DMS 273 (cell line): ENCODE results near the gene TARDBP.
"Not testable (repeated sequence)": the region's sequence is repeated elsewhere in the genome, so short reads cannot be mapped to it uniquely, and the experiment has no call there.

ENCODE experiments used
- DNase-seq: peaks from one replicate; lab custom pipeline; 2025; ENCODE audit not compliant: unreplicated experiment; lab: John Stamatoyannopoulos, UW

TARDBP gene

DNA sequence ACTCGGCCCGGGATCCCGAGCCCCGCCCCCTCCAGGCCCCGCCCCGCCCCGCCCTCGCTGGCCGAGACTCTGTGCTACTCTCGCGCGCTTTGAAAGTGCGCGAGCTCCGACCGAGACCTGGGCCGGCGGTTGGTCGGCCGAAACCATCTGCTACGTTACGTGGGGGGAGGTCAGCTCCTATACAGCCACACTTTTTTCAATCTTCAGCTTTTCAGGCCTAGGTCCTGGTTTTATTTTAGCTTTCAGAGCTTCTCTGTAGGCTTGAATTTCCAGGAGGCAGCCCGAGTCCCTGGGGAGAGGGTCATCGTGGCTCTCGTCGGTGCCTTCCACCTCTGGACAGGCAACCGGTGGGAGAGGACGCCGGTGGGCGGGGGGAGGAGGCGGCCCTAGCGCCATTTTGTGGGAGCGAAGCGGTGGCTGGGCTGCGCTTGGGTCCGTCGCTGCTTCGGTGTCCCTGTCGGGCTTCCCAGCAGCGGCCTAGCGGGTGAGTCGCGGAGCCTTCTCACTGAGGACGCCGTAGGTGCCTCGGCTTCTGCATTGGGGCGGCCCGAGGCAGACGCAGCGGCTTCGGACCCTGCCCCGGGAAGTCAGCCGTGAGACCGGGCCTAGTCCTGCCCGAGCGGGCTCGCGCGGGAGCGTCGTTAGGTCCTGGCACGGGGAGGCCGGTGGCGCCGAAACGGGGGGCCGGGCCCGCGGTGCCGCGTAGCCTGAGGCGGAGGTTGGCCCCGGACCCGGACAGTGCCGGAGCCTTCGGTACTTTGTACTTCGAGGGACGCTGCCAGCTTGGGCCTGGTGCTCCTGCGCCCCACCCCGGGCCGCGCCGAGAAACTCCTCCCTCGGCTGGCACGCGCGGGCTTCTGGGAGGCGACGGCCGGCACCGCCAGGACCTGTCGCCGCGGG is at the start of gene TARDBP:
TARDBP (plus strand) TSS at position 395 of the 900 bp plus-strand sequence. CDS start 1,074 bp downstream, outside the sequence.
- DNase-seq, result peak; percentile 96

- DNase-seq, result no peak
Observed at GRCh38 chr1:10965546-10966226, 46.8 kb upstream of the TARDBP start.

DNA sequence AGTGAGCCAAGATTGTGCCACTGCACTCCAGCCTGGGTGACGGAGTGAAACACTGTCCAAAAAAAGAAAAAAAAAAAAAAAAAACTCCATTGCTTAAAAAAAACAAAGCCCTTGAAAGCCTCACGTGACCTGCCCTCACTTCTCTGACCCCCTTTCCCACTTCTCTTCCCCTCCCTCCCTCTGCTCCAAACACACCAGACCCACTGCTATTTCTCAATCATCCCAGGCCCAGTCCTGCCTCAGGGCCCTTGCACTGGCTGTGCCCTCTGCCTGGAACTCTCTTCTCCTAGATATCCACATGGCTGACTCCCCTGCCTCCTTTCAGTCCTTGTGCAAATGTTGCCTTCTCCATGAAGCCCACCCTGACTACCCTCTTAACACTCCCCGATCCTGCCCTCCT is 45.4 kb upstream of the TARDBP start:
- no peak for DNase-seq

DNA sequence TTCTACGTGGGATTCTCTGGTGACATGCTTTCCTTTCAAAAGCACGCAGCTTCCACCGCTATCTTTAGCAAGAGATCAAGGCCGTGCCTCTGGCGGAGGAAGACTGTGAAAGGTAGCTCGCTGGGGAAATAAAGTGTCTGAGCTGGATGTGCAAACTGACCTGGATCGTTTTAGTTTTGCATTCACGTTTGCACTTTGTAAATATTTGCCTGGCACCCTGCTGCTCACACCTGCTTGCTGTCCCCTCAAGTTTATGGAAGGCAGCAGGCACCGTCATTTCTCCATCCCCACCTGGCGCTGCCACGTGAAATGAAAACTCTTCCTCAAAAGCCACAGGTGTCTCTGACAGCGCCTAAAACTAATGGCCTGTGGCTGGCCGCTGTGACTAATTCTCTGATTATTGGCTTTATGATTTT is 44.0 kb upstream of the TARDBP start:
- no peak for DNase-seq

DNA sequence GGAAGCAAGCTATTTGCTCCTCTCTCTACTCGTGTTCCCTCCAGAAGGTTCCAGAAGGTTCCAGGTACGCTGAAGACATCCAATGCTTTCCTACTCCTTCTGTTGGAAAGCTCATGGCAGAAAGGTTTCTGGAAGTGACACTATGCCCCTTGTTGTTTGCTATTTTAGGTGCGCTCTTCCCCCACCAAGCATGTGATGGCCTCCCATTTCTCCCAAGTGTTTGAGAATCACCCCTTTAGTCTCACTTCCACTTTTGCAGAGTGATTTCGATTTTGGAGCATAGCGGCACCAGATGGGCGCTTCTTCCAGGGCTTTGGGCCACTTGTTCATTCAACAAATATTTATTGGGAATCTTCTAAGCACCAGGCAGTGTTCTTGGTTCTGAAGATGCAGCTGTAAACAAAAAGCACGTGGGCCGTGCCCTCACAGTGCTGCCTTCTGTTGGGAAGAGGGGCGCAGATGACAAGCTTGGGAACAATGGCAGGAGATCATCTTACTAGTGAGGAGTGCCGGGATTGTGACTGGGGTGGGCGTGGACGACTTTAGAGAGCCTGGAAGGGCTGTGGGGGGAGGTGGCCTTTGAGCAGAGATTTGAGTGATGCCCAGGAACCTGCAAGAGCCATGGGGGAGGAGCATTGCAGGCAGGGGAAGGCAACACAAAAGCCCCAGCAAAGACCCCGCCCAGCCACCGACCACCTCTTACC is 43.0 kb upstream of the TARDBP start:
- DNase-seq, result no peak

GRCh38 chr1:10969971-10970332 is 42.5 kb upstream of the TARDBP start:
- no peak for DNase-seq

DNA sequence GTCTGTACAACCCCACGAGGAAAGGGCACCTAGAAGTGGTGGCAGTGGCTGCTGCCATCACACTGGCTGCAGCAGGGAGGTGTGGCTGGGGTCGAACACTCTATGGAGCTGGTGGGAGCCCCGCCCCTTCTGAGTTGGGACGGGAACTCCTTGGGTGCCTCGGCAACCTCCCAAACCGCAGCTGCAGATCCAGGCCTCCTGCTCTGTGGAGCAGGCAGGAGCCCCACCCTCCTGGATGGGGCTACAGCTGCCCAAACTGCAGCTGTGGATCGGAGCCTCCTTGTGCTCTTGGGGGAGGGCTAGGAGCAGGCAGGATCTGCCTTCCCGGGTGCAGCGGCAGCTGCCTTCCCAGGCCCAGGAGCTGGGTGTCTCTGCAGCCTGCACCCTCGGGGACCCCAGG is 38.9 kb upstream of the TARDBP start:
- peak; percentile 70 for DNase-seq

DNA sequence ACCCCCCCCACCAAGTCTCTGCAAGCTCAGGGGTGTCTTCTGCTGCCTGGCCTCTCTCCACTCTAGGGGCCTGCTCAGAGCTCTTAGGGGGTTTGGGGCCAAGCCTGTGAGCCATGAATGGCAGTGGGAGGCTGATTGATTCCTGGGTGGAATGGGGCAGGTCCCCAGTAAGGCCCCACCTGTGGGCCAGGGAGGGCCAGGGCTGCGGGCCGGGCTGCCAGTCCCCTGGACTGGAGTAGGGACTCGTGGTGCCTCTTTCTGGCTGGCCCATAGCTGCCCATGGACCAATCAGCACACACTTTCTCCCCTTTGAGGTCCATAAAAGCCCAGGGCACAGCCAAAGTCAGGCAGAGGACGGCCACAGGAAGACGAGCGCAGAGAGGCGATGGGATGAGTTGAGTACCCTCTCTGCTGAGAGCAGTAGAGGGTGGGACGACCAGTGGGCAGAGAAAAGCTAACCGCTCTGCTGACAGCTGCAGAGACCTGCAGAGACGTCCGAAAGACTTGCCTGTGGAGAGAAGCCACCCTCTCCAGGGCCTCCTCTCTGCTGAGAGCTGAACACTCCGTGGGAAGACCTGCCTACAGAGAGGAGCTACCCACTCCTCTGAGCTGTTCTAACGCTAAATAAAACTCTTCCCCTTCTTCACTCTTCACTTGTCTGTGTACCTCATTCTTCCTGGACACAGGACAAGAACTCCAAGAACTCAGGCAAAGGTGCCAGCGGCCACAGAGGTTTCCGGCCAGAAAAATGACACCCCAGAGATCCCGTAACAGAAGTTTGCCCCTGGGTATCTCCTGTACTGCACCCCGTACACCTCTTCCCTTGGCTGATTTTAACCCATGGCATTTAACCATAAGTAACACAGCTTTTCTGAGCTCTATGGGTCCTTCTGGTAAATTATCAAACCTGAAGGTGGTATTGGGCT is 38.2 kb upstream of the TARDBP start:
- DNase-seq, result no peak

GRCh38 chr1:10975567-10976326 is 36.7 kb upstream of the TARDBP start:
- peak; percentile 33 for DNase-seq

GRCh38 chr1:10978719-10979118 is 33.7 kb upstream of the TARDBP start:
- no peak for DNase-seq

DNA sequence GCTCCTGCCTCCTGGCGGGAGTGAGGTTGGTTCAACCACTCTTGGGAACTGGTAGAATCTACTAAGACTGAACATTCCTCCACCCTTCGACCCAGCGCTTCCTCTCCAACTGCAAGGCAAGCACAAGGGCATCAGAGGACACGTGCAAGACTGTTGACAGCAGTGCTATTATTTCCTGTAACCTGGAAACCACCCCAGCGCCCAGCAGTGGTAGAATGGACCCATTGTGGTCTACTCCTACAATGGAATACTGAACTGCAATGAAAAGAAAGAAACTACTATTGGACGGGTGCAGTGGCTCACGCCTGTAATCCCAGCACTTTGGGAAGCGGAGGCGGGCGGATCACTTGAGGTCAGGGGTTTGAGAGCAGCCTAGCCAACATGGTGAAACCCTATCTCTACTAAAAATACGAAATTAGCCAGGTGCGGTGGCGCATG is 33.0 kb upstream of the TARDBP start:
- DNase-seq, result no peak

GRCh38 chr1:10980094-10980577 is 32.3 kb upstream of the TARDBP start:
- DNase-seq, result peak; percentile 65

- no peak for DNase-seq
Observed at GRCh38 chr1:10980841-10981727, 31.4 kb upstream of the TARDBP start.

DNA sequence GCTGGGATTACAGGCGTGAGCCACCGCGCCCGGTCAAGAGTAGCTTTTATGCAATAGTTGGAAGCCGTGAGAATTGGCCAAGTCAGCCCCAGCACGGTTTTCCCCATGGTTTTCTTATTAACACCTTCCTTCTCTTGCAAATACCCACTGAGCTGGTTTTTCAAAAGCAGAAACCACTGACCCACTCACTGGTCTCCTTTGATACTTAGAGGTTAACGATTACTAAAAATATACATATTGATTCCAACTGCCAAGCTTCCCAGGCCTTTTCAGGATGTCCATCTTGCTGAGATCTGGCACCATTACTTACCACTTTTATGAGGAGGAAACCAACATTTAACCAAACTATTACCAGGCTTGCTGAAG is 25.9 kb upstream of the TARDBP start:
- DNase-seq, result no peak

GRCh38 chr1:10987840-10988417 is 24.5 kb upstream of the TARDBP start:
- no peak for DNase-seq

DNA sequence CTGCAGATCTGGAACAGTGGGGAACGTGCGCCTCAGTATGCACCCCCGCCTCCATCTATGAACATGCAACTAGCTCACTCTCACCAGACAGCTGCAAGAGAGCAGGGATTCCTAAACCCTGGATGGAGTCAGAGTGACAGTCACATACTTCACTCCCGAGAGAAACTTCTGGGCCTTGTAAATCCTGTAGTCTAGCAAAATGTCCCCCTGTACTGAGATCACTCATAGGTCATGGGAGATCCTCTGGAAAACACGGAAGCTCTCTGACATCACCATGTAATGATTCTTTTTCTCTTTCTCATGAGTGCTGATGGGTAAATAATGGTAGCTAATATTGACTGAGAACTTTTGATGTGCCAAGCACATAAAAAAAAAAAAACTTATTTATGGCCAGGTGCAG is 23.4 kb upstream of the TARDBP start:
- DNase-seq, result no peak

DNA sequence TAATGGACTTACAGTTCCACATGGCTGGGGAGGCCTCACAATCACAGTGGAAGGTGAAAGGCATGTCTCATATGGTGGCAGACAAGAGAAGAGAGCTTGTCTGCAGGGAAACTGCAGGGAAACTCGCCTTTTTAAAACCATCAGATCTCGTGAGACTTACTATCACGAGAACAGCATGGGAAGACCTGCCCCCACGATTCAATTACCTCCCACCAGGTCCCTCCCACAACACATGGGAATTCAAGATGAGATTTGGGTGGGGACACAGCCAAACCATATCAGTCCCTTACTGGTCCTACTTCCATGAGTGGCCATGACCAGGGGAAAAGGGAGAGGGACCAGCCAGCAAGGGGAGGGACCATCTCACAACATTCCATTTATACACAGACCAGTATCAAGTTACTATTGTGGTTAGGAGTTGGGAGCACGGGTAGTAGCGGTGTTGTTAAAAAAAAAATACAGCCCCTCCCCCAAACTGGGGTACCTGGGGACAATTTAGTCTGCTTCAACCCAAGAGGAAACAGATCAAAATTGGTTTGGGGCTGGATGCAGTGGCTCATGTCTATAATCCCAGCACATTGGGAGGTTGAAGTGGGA is 22.4 kb upstream of the TARDBP start:
- DNase-seq, result not testable (repeated sequence)

- no peak for DNase-seq
Observed at GRCh38 chr1:10990828-10991227, 21.6 kb upstream of the TARDBP start.
